ENCODE results near the gene LRRTM2. TPM values are rescaled to one million over a fixed set of nuclear protein-coding genes. Genes with fewer than 3 reads are reported as not detected.
"Not testable (repeated sequence)": the region's sequence is repeated elsewhere in the genome, so short reads cannot be mapped to it uniquely, and the experiment has no call there.

Gene LRRTM2, protein sequence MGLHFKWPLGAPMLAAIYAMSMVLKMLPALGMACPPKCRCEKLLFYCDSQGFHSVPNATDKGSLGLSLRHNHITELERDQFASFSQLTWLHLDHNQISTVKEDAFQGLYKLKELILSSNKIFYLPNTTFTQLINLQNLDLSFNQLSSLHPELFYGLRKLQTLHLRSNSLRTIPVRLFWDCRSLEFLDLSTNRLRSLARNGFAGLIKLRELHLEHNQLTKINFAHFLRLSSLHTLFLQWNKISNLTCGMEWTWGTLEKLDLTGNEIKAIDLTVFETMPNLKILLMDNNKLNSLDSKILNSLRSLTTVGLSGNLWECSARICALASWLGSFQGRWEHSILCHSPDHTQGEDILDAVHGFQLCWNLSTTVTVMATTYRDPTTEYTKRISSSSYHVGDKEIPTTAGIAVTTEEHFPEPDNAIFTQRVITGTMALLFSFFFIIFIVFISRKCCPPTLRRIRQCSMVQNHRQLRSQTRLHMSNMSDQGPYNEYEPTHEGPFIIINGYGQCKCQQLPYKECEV
- 1 to 10 TPM; 1.6 to 3.0 (median 2.0) TPM for polyA plus RNA-seq (ENCODE audit: insufficient read length in 4 of 4)

DNA sequence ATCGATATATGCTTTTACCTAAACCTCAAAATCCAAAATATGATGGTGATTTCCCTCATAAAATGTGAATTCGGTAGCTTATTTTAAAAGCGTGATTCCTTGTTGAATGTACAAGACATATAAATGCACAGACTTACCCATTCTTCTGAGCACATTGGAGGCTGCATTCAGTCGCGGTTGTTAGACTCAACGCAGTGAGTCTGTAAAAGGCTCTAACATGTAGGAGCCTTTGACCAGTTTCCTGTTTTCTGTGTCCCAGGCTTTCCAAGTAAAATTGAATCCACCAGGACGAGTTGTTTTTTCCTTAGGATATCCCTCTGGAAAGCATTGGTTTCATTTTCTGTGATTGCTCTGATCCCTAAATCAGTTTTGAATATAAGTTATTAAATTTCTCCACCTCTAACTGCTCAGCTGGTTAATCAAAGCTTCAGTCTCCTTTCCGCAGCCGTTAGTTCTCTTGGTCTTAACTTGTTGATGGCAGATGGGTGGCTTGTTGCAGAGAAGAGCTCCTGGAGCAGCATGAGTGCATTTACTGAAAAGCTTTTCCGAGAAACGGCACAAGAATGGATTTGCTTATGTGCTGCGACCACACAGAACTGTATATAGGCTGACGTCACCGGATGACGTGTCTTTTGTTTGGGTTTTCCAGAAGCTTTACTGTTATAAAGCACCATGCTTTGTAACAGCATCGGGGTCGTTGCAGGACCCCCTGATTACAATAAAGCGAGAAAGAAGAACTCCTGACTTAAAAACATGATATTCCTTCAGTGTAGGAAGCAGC is at the start of gene LRRTM2:
LRRTM2 (minus strand) TSS at position 565 of the 781 bp plus-strand sequence; CDS start at position 141, 424 bp downstream.
- DNase-seq (ENCODE audit: low read depth in 4 of 4, low spot score in 3 of 4) = peak in 1 of 4 donors; percentile 60

DNA sequence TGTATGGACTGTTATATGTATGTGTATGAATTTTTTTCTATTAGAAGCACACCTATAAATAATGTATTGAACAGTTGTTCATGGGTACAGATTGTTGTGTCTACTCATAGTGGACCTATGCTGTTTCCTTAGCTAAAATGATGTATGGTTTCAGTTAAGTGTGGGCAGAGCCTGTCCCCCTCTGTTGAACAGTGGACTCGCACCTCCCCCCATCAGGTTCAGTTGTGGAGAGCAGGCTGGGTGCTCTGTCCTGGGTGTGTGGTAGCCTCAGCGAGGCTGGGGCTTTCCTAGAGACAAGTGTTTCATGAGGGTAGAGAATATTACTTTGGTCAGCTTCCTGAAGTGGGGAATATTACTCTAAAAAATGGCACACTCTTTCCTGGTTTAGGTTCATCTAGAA is 47.4 kb upstream of the LRRTM2 start:
- no peak for DNase-seq (ENCODE audit: low read depth in 4 of 4, low spot score in 3 of 4)

- DNase-seq (ENCODE audit: low read depth in 4 of 4, low spot score in 3 of 4) = not testable (repeated sequence)
Measured at GRCh38 chr5:138921362-138921761, 46.2 kb upstream of the LRRTM2 start.

DNA sequence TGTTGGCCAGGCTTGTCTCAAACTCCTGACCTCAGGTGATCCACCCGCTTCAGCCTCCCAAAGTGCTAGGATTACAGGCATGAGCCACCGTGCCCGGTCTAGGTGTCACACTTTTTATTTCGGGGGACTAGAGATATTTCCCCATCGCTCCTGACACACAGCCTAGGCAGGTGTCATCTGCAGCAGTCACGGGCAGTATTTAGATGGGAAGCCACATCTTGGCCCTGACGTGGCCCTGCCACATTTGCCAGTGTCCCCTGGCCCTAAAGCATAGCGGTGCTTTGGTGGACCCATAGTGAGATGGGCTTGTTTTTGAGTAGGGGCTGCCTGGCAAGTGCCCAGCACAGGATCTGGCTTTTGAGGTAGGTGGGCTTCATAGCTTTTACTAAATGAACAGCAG is 45.0 kb upstream of the LRRTM2 start:
- DNase-seq (ENCODE audit: low read depth in 4 of 4, low spot score in 3 of 4) = no peak

GRCh38 chr5:138918686-138919085 is 43.6 kb upstream of the LRRTM2 start:
- no peak for DNase-seq (ENCODE audit: low read depth in 4 of 4, low spot score in 3 of 4)

GRCh38 chr5:138914338-138914737 is 39.2 kb upstream of the LRRTM2 start:
- DNase-seq (ENCODE audit: low read depth in 4 of 4, low spot score in 3 of 4) = no peak

DNA sequence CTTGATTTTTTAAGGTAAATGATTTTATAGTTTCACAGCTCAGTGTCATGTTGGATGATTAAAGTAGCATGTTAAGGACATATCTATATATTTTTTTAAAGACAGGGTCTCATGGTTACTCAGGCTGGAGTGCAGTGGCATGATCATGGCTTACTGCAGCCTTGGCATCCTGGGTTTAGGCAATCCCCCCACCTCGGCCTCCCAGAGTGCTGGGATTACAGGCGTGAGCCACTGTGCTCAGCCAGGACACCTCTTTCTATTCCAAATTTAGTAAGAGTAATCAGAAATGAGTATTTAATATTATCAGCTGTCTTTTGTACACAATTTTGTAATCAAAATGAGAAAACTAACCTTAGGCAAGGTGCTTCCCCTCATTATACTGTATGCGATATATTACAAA is 38.6 kb upstream of the LRRTM2 start:
- no peak for DNase-seq (ENCODE audit: low read depth in 4 of 4, low spot score in 3 of 4)

GRCh38 chr5:138912093-138912492 is 37.0 kb upstream of the LRRTM2 start:
- no peak for DNase-seq (ENCODE audit: low read depth in 4 of 4, low spot score in 3 of 4)

- DNase-seq (ENCODE audit: low read depth in 4 of 4, low spot score in 3 of 4) = no peak
Measured at GRCh38 chr5:138911441-138911840, 36.3 kb upstream of the LRRTM2 start.

DNA sequence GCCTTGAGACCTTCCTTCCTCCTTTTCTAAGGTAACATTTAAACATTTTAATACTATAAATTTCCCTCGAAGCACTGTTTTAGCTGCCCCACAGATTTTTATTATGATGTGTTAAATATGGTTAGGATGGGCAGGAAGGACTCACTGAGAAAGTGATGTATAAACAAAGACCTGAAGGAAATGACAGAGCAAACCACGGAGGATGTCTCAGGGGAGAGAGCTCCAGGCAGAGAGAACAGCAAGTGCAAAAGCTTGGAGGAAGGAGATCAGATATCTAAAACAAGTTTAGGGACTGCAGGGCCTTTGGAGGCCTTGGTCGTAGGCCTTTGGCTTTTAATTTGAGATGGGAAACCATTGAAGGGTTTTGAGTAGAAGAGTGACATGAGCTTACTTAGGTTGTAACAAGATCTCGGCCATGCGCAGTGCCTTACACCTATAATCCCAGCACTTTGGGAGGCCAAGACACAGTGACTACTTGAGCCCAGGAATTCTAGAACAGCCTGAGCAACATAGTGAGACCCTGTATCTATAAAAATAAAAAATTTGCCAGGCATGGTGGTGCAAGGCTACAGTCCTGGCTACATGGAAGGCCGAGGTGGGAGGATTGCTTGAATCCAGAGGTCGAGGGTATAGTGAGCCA is 35.5 kb upstream of the LRRTM2 start:
- DNase-seq (ENCODE audit: low read depth in 4 of 4, low spot score in 3 of 4) = no peak

- DNase-seq (ENCODE audit: low read depth in 4 of 4, low spot score in 3 of 4) = no peak
Measured at GRCh38 chr5:138909734-138910133, 34.6 kb upstream of the LRRTM2 start.

- DNase-seq (ENCODE audit: low read depth in 4 of 4, low spot score in 3 of 4) = no peak
Measured at GRCh38 chr5:138905541-138905940, 30.4 kb upstream of the LRRTM2 start.

DNA sequence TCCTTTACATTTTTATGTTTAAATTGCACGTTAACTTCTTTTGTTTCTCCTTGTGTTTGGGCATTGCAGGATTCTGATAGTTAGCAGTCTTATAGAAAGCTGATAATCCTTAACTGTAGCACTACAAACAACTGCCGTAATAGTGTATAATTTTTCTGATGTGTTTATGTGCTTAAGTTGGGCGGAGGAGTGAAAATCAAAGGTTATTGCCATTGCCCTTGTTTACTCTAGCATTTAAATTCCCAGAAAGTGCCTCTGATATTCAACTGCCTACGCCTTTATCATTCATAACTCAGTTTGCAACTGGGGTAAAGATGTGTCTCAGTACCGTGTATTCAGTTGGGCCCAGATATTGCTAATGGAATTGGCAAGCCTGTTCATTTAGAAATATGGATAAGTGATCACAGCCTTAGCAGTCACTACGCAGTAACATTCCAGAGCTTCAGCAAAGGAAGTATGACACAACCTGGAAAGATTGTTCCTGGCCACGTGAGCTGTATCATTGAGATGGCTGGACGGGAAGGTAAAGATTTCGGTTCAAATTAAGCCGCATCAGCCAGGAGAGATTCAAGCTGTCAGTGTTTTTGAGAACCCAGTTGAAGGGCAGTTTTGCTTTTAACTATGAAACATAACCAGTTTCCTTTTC is 28.1 kb upstream of the LRRTM2 start:
- no peak for DNase-seq (ENCODE audit: low read depth in 4 of 4, low spot score in 3 of 4)

DNA sequence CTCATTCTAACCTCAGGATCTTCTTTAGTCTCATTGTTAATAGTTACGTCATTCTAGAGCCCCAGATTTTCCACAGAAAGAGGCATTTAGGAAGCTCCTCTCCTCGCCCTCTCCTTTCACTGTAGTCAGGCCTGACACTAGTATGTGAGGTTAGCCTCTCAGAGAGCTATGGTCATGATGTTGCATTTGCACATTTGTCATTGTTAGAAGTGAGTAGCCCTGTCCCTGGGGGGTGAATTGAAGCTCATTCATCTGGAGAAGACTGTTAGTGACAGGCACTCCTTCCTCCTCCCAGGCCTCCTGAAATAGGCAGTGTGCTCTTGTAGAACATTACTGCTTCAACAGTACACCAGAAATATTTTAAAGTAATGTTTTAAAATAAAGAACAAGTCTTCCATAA is 26.6 kb upstream of the LRRTM2 start:
- DNase-seq (ENCODE audit: low read depth in 4 of 4, low spot score in 3 of 4) = no peak

DNA sequence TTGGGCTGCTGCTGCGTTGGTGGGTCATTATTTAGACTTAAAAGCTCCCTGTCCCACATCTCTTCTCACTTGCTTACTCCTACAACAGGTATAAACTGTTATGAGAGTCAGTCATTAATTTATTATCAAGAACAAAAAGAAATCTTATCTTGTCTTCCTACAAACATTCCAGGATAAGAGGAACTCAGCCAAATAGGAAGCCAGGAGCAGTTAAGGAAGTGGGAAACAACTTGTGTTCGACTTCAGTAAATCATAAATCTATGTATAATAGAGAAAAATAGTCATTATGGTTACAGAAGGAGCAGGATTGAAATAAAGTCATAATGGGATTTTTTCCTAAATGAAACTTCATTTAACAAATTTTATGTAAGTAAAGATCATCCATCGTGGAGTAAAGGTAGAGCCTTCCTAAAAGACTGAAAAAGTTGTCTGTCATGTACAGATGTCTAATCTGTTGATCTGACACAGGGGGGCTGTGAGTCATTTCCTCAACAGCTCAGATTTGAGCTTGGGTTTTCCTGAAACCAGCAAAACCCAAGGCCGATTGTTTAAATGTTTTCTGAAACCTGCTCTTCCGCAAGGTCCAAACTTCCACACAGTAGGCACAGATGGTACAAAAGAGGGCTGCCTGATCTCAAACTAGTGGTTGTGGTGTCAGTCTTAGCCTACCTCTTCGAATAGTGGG is 25.3 kb upstream of the LRRTM2 start:
- DNase-seq (ENCODE audit: low read depth in 4 of 4, low spot score in 3 of 4) = no peak

DNA sequence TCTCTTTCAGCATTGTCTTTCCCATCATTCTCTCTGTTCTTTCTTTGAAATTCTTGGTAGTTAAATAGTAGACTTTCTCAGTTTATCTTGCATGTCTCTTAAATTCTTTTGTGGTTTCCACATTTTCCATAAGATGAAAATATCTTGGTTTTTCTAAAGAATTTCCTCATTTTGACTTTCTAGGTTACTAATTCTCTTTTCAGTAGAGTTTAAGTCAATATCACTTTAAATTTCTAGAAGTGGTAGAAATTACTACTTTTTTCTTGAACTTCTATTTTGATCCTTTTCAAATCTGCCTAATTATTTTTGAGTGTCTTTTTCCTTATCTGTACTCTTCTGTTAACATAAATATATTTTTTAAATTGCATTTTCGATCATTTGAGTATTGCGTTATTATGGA is 23.6 kb upstream of the LRRTM2 start:
- no peak for DNase-seq (ENCODE audit: low read depth in 4 of 4, low spot score in 3 of 4)

DNA sequence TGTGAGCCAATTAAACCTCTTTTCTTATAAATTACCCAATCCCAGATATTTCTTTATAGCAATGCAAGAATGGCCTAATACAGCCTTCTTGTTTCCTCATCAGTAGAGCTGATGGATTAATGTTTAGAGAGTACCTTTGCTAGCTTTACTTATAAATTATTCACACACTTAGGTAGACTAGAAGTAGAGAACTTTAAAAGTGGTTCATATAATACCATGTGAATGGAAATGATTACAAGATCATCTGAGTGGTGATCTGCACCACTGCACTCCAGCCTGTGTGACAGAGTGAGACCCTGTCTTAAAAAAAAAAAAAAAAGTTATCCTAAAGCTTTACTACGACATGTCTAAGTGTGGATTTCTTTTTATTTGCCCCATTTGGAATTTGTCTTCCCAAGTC is 23.2 kb upstream of the LRRTM2 start:
- no peak for DNase-seq (ENCODE audit: low read depth in 4 of 4, low spot score in 3 of 4)

GRCh38 chr5:138895918-138896317 is 20.8 kb upstream of the LRRTM2 start:
- no peak for DNase-seq (ENCODE audit: low read depth in 4 of 4, low spot score in 3 of 4)

GRCh38 chr5:138890644-138891043 is 15.5 kb upstream of the LRRTM2 start:
- no peak for DNase-seq (ENCODE audit: low read depth in 4 of 4, low spot score in 3 of 4)

DNA sequence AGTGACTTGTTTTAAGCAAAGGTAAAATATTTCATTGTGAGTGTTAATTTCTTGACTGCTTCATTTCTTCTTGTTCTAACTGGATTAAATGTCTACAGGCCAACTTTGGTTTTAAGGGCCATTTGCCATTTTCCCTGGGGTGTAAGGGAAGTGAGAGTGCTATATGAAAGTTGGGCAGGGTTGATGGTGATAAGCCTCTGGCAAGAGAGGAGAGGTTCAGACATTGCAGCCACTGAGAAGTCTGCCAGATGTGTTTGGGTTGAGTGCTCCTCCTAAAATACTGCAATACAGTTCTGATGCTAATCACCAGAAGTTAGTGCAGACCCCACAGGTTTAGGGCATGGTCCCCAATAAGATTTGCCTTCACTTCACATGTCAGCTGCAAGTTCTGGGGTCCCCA is 14.9 kb upstream of the LRRTM2 start:
- DNase-seq (ENCODE audit: low read depth in 4 of 4, low spot score in 3 of 4) = no peak
